Fibroblast of pulmonary artery (primary cell): Measurements from ENCODE around the gene LPAR6.

Source experiments
- DNase-seq: peaks from one replicate; pipeline ENCODE4 v3.0.0-alpha.2; 2010; ENCODE audit warnings: low read depth
- H3K4me3 ChIP-seq: replicated peaks from 2 replicates; pipeline ENCODE4 v1.5.1; 2011; ENCODE audit warnings: low read depth, mild to moderate bottlenecking, control low read depth, low read length, moderate library complexity
- CTCF ChIP-seq: IDR thresholded peaks from 2 replicates; pipeline ENCODE4 v1.5.1; 2011; ENCODE audit warnings: mild to moderate bottlenecking, control low read depth, low read length, inconsistent platforms; ENCODE audit errors: missing control alignments

Gene LPAR6

GRCh38 chr13:48403151-48403631, 9.7 kb downstream of the LPAR6 start:
- peak; percentile 61 for DNase-seq
- peak overlapping the region; percentile 40 for H3K4me3 ChIP-seq
- no peak for TF ChIP-seq CTCF

GRCh38 chr13:48402325-48402932, 10.5 kb downstream of the LPAR6 start:
- TF ChIP-seq CTCF: no peak
- H3K4me3 ChIP-seq: no peak overlapping the region
- DNase-seq: no peak

GRCh38 chr13:48401480-48401879, 11.4 kb downstream of the LPAR6 start:
- H3K4me3 ChIP-seq: no peak overlapping the region
- TF ChIP-seq CTCF: no peak
- DNase-seq: no peak

- H3K4me3 ChIP-seq: no peak overlapping the region
- no peak for TF ChIP-seq CTCF
- peak; percentile 74 for DNase-seq
Measured at GRCh38 chr13:48400850-48401291, 12.0 kb downstream of the LPAR6 start.

GRCh38 chr13:48400090-48400694, 12.7 kb downstream of the LPAR6 start:
- peak; percentile 24 for DNase-seq
- TF ChIP-seq CTCF: no peak
- no peak overlapping the region for H3K4me3 ChIP-seq

GRCh38 chr13:48398450-48399095, 14.3 kb downstream of the LPAR6 start:
- no peak overlapping the region for H3K4me3 ChIP-seq
- DNase-seq: peak; percentile 37
- TF ChIP-seq CTCF: no peak
